ENCODE data around the gene MYOT.
"Not testable (repeated sequence)": the region's sequence is repeated elsewhere in the genome, so short reads cannot be mapped to it uniquely, and the experiment has no call there.

Gene MYOT

DNA sequence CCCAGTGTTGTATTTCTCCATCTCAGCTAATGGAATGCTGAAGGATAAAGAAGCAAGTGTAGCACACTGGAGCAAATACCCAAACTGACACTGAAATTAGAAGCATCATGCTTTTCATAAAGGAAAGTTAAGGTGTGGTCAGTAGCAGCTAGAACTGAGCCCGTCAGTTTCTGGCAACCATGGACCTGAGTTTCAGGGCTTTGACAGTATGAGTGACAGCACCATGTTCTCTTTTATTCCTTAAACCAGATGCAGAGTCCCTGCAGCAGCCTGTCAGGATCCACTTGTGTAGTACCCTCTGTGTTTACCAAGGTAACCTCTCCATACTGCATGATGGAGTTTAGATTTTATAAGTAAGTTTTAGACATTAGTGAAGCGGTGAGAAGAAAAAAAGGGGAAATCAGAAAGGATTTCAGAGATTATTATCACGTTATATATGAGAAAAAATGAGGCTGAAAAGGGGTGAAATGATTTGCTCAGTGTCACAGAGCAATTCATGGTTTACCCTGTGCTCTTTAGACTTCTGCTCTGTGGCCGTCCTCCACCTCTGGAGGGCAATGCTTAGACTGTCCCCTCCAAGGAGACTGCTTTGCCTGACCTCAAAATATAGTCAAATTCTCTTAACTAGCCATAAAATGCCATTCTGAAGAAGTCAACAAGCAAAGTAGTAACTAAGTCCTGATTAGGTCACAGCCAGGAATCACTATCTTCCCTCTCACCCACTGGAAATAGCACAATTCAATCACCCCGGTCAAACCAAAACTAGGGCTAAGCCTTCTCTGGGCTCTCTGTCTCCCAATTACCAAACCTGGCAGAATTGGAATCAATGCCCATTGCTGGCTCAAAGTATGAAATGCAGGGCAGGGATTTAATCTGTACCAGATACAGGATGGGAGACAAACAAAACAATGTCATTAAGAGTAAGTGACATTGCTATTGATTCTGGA, 10.5 kb upstream of the MYOT start:
- DNase-seq = no peak

DNA sequence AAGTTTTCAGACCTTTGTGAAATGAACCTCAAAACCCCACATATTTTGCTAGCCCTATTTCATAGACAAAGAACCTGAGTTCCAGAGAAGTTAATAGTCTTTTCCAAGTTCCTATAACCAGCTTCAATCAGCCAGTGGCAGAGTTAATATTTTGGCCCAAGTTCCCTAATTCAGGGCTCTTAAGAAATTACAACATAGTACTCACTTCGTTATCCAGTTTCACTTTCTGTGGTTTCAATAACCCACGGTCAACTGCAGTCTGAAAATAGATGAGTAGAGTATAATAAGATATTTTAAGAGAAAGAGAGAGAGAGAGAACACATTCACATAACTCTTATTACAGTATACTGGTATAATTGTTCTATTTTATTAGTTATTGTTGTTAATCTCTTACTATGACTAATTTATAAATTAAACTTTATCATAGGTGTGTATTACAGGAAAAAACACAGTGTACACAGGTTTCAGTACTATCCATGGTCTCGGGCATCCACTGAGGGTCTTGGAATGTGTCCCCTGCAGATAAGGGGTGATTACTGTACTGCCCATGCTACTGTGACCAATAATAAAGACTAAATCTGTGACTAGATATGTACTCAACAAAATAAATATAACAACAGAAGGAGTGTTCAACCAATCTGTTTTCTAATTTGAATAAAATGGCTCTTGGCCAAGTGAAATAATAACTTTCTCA, 9.3 kb upstream of the MYOT start:
- DNase-seq = no peak

DNA sequence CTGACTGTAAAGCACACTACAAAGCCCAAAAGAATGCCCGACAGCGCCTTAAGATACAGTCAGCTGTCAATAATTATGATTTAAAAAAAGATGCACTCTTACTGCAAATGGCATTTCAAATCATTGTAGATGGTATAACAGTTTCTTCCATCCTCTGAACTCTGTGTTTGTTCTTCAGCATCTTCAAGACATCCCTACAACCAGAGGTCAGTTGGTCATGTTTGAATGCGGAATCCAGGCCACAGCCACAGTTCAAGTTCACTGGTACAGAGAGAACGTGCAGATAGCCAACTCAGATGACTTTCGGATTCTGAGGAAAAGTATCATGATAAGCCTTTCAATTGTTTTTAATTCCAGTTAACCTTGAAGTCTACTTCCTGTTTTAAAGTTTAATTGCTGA, 8.7 kb upstream of the MYOT start:
- no peak for DNase-seq

- no peak for DNase-seq
Measured at GRCh38 chr5:137862251-137862650, 5.4 kb upstream of the MYOT start.

- not testable (repeated sequence) for DNase-seq
Measured at GRCh38 chr5:137863653-137864052, 4.0 kb upstream of the MYOT start.

DNA sequence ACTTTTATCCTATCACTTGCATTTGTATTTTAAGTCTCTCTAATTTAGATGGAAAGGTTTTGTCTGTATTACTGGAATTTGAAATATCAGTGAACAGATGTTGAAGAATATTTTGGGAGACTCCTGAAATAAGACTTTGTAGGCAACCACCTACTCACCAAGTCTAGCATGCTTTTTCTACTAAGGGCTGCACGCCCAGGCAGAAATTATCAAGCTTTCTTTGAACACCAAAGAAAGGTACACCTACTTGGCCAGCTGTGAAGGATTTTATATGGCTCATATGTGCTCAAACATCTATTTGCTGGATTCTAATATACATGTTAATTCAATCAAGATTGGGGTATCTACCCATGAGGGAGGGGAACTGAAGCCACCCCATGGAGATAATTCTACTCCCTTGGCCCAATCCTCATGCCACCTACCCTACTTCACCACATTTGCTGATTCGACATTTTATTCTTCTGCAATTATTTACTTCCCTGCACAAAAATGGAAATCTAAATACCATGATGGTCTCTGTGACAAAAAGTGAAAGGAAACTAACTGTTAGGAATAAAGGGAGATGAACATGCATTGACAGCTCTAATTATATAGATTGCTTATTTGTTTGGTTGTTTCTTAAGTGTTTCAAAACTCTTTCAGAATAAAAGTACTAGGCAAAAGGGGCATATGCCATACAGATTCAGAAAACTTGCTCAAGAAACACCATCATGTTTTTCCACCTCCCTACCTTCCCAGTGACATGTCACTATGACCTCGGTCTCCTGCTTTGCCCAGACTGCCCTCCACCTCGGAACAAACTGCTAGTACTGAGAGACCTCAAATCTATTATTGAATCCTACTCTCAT, 895 bp upstream of the MYOT start:
- DNase-seq = no peak

DNA sequence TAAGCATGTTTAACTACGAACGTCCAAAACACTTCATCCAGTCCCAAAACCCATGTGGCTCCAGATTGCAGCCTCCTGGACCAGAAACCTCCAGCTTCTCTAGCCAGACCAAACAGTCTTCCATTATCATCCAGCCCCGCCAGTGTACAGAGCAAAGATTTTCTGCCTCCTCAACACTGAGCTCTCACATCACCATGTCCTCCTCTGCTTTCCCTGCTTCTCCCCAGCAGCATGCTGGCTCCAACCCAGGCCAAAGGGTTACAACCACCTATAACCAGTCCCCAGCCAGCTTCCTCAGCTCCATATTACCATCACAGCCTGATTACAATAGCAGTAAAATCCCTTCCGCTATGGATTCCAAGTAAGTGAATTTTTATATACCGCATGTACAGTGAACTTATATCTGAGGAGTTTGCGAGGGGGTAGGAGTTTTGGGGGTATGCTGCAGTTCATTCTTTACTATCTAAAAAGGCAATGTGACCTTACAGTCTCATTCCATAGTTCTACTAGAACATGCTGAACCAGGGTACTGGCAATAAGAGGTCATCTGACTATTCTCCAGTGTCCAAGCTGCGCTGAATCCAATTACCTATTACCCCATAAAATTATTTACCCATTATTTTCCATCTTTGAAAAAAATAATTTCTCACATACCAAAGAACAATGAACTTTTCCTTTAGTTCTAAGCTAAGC, 3.1 kb downstream of the MYOT start:
- no peak for DNase-seq

DNA sequence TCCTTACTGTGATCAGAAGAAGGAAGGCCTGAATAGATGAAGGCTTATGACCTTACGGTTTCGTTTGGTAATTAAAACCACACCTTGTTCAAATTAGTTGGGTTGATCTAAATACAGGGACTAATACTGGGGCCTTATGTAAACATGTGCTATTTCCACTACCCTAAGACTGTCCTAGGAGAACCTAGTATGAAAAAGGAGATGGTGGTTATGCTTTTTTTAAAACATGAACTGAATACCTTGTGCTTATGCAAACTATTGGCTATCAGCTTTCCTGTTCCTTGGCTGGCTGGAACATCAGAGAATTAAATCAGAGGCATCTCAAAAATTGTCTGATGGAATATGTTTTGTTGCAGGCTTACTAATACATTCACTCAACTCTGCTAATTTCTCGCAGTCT, 3.9 kb downstream of the MYOT start:
- DNase-seq = no peak

- DNase-seq = no peak
Measured at GRCh38 chr5:137872466-137872865, 4.8 kb downstream of the MYOT start.

DNA sequence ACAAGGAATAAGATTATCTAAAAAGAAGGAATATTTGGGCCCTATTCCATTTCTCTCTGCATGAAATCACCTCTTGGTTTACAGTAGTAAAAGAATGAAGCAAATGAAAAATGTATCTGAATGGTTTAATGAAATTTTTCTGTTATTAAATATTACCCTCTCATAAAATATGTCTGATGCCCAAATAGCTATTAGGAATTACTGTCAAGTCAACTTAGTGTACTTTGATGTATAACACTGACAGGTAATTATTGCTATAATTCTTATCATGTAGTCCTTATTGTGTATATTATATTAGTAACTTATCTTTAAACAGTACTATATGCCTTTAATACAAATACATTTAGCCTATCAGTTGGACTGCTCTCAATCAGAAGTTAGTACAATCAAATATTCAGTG, 8.4 kb downstream of the MYOT start:
- DNase-seq = no peak

DNA sequence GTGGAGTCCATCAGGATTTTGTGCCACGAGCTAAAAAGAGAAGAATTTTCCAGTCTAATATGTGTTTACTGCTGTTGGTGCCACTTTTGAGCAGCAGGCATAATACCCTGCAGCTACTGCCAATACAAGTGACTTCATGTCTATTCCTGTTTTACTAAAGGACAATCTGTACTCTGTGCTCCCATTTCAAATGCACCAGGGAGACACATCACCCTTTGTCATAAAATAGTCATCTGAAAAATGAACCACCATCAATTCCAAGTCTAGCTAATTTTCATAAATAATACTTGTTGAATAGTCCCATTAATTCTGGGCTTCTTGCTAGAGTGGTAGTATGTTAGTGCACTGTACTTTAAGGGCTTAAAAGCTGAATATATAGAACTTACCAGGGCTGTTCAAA, 12.7 kb downstream of the MYOT start:
- no peak for DNase-seq

DNA sequence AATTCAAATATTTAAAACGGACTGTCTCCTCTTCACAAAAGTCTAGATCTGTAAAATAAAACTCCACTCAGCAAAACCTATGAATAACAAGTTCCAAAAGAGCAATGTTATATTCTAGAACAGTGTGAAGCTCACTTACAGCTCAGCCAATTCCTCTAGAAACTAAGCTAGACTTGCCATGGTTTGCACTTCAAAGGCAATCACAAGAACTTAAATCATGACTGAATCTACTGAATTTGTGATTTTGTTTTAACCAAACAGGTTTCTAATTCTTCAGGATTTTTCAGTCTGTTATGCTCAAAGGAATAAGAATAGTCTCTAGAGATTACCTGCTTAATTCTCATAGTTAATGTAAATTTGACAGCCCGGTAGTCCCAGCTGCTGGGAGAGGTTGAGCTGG, 20.2 kb downstream of the MYOT start:
- no peak for DNase-seq

- DNase-seq = no peak
Measured at GRCh38 chr5:137888466-137888862, 20.8 kb downstream of the MYOT start.

DNA sequence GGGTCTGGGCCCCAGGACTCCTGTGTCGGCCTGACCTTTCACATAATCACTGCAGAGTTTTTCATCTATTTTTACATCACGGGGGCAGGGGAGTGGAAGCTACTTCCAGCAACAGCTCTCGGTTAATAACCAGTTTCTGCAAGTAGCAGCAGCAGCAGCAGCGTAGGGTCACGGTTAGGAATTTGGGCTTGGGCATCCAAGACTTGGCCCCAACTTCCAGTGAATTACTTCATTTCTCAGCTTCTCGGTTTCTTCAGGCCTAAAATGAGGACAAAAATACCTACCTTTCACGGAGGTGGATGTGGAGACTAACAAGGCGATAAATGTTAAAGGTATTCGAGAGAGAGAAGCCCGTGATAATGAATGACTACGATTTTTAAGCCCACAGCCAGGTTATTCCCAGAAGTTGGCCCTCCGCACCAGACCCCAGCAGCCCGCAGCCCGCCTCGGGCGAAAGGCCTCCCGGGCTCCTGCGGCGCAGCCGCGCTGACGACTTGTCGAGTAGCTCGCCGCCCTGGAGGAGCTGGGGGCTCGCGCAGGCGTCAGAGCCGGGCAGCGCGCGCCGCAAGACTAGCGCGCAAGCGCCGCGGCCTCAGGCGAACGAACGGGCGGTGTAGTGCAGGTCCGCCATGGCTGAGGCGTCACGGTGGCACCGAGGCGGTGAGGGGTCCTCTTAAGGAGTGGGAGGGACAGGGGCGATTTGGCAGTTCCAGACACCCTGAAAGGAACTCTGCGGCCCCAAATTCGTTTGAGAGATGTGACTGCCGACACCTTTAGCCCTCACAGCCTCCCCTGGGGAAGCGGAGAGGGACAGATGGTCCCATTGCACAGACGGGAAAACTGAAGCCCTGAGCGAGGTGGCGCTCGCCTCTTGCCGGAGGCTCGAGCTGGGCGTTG, 21.5 kb downstream of the MYOT start, which contains the start of gene PKD2L2:
Gene PKD2L2, plus strand, starts transcription at position 595 of the 897 bp plus-strand sequence. Its CDS starts 35 bp downstream, at position 630.
- peak; percentile 66 for DNase-seq

GRCh38 chr5:137890845-137891244, 23.2 kb downstream of the MYOT start:
- no peak for DNase-seq

DNA sequence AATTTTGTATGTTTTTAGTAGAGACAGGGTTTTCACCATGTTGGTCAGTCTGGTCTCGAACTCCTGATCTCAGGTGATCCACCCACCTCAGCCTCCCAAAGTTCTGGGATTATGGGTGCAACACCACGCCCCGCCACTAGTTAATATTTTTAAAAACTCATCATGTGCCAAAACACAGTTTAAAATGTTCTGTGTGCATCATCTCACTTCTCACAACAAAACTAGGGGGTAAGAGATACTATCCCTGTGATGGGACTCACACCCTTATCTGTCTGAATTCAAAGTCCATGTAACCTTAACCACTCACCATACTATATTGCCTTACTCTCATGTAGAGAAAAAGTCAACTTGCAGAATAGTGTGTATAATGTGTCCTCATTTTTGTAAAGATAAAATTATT, 24.2 kb downstream of the MYOT start:
- DNase-seq = no peak

DNA sequence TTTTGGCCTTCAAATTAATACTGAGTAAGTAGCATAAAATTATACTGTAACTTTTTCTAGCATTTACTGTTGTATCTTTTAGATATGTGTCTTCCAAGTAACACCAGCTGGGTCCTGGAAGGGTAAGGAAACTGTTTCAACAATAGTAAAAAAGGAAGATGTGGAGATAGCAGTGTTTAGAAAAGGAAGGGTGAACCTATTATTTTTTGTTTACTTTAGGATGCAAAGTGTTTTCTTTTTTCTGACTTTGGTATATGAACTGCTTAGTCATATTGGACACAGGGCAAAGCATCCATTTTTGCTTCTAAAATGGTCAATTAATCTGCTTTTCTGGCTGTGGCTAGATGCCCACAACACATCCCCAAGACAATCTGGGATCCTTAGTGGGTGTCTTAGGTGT, 26.9 kb downstream of the MYOT start:
- no peak for DNase-seq

GRCh38 chr5:137896560-137896959, 28.9 kb downstream of the MYOT start:
- no peak for DNase-seq

DNA sequence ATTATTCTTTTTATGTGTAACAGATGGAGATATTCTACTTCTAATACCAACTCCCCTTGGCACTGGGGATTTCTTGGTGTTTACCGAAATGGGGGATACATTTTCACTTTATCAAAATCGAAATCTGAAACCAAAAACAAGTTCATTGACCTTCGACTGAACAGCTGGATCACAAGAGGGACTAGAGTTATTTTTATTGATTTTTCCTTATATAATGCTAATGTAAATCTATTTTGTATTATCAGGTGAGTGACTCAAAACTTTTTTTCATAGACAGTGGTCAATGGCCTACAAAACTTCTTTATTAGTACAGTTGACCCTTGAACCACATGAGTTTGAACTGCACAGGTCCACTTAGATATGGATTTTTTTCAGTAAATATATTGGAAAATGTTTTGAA, 31.8 kb downstream of the MYOT start:
- DNase-seq = no peak

DNA sequence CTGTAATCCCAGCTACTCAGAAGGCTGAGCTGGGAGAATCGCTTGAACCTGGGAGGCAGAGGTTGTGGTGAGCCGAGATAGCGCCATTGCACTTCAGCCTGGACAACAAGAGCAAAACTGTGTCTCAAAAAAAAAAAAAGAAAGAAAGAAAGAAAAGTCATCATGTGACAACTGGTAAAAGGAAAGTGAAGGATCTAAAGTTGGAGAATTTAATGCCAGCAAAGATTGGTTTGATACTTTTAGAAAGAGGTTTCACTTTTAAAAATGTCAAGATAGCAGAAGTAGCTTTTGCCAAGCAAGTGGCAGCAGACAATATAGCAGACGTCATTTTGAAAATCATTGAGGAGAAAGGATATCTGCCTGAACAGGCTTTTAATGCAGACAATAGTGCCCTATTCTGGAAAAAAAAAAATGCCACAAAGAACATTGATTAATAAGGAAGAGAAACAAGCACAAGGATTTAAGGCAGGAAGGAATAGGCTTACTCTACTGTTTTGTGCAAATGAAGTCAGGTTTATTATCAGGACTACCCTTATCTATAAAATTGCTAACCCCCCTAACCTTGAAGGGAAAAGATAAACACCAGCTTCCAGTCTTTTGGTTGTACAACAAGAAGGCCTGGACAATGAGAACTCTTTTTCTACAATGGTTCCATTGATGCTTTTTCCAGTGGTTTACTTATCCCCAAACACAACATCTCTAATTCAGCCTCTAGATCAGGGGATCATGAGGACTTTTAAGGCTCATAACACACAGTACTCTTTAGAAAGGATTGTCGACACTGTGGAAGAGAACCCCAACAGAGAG, 33.6 kb downstream of the MYOT start:
- DNase-seq = no peak

All from activated T-cell treated with anti-CD3 and anti-CD28 coated beads for 4 hours (primary cell).